LHCN-M2 (cell line): Measurements from ENCODE around the gene TMEM207. TPM values are rescaled to one million over a fixed set of nuclear protein-coding genes. Genes with fewer than 3 reads are reported as not detected.

Experiments used
- DNase-seq: peaks from one replicate; pipeline ENCODE4 v3.0.0-alpha.2; 2012; ENCODE audit warnings: low read depth
- total RNA-seq: library from RNA; depleted of rRNA; stranded (reverse); fragments of >200 nt; gene quantifications from 2 replicates; pipeline ENCODE4 v1.2.3, GENCODE V29; 2014

The TMEM207 gene
- total RNA-seq, 1 experiment from 2014 or later = not detected

- DNase-seq = no peak
These were observed 5.0 kb downstream of the TMEM207 start for GRCh38 chr3:190444576-190445145.

GRCh38 chr3:190444006-190444405 is 5.7 kb downstream of the TMEM207 start:
- no peak for DNase-seq

GRCh38 chr3:190443257-190443656 is 6.4 kb downstream of the TMEM207 start:
- peak; percentile 38 for DNase-seq

GRCh38 chr3:190442240-190442639 is 7.5 kb downstream of the TMEM207 start:
- no peak for DNase-seq

- no peak for DNase-seq
These were observed 13.4 kb downstream of the TMEM207 start for GRCh38 chr3:190436331-190436730.

GRCh38 chr3:190435618-190436017 is 14.1 kb downstream of the TMEM207 start:
- no peak for DNase-seq

GRCh38 chr3:190433626-190434025 is 16.1 kb downstream of the TMEM207 start:
- DNase-seq = no peak

- DNase-seq = peak; percentile 34
These were observed 17.5 kb downstream of the TMEM207 start for GRCh38 chr3:190432216-190432615.

- DNase-seq = no peak
These were observed 18.8 kb downstream of the TMEM207 start for GRCh38 chr3:190430906-190431305.

GRCh38 chr3:190429681-190430080 is 20.0 kb downstream of the TMEM207 start:
- DNase-seq = no peak

- no peak for DNase-seq
These were observed 22.7 kb downstream of the TMEM207 start for GRCh38 chr3:190426806-190427507.

- DNase-seq = no peak
These were observed 23.9 kb downstream of the TMEM207 start for GRCh38 chr3:190425833-190426232.

GRCh38 chr3:190424478-190425439 is 24.9 kb downstream of the TMEM207 start:
- DNase-seq = peak; percentile 76

- DNase-seq = no peak
These were observed 25.6 kb downstream of the TMEM207 start for GRCh38 chr3:190424108-190424477.

GRCh38 chr3:190414297-190414696 is 35.4 kb downstream of the TMEM207 start:
- no peak for DNase-seq

GRCh38 chr3:190404715-190405114 is 45.0 kb downstream of the TMEM207 start:
- no peak for DNase-seq

GRCh38 chr3:190401963-190402362 is 47.7 kb downstream of the TMEM207 start:
- no peak for DNase-seq

- no peak for DNase-seq
These were observed 50.0 kb downstream of the TMEM207 start for GRCh38 chr3:190399677-190400076.

GRCh38 chr3:190397889-190398288 is 51.8 kb downstream of the TMEM207 start:
- DNase-seq = no peak

- DNase-seq = no peak
These were observed 53.7 kb downstream of the TMEM207 start for GRCh38 chr3:190396001-190396400.

- no peak for DNase-seq
These were observed 61.0 kb downstream of the TMEM207 start for GRCh38 chr3:190388703-190389102.

- DNase-seq = no peak
These were observed 62.0 kb downstream of the TMEM207 start, which contains the start of gene CLDN16 for GRCh38 chr3:190387578-190388213. Gene CLDN16, plus strand, starts transcription at chr3:190388163. Its CDS starts 167 bp downstream, at chr3:190388330.
